MM.1S (cell line): ENCODE results near the gene HS3ST6.

Source experiments
- DNase-seq: peaks from one replicate; pipeline ENCODE4 v3.0.0-alpha.2; 2015
- H2AFZ ChIP-seq: fragments of 300-600 bp; sonication (generic); 2 replicates; pipeline ENCODE4 v1.6.0; 2016; ENCODE audit warnings: antibody characterized with exemption, low read length
- H3F3A ChIP-seq: fragments of 300-600 bp; sonication (generic); 2 replicates; pipeline ENCODE4 v1.6.1; 2016; ENCODE audit warnings: mild to moderate bottlenecking, antibody characterized with exemption, low read length, moderate library complexity, mixed read lengths; ENCODE audit not compliant: insufficient read depth
- H3K27ac ChIP-seq: fragments of 300-600 bp; sonication (generic); 2 replicates; pipeline ENCODE4 v1.5.1; 2016; ENCODE audit warnings: mild to moderate bottlenecking, low read length
- H3K27me3 ChIP-seq: fragments of 300-600 bp; sonication (generic); replicated peaks from 2 replicates; pipeline ENCODE4 v1.6.0; 2016; ENCODE audit warnings: low read length; ENCODE audit not compliant: insufficient read depth
- H3K36me3 ChIP-seq: fragments of 300-600 bp; sonication (generic); replicated peaks from 2 replicates; pipeline ENCODE4 v1.6.1; 2016; ENCODE audit warnings: mild to moderate bottlenecking, low read length, mixed read lengths; ENCODE audit not compliant: insufficient read depth
- H3K4me1 ChIP-seq: fragments of 300-600 bp; sonication (generic); 2 replicates; pipeline ENCODE4 v1.6.1; 2016; ENCODE audit warnings: low read length, mixed read lengths
- H3K4me2 ChIP-seq: fragments of 300-600 bp; sonication (generic); 2 replicates; pipeline ENCODE4 v1.6.0; 2016; ENCODE audit warnings: low read depth, low read length
- H3K4me3 ChIP-seq: fragments of 300-600 bp; sonication (generic); 2 replicates; pipeline ENCODE4 v1.5.1; 2016; ENCODE audit warnings: low read length, mixed read lengths
- H3K79me2 ChIP-seq: fragments of 300-600 bp; sonication (generic); 2 replicates; pipeline ENCODE4 v1.6.1; 2016; ENCODE audit warnings: mixed run types, low read length, mixed read lengths
- H3K9ac ChIP-seq: fragments of 300-600 bp; sonication (generic); 2 replicates; pipeline ENCODE4 v1.6.1; 2016; ENCODE audit warnings: low read length, mixed read lengths
- H3K9me2 ChIP-seq: fragments of 300-600 bp; sonication (generic); replicated peaks from 2 replicates; pipeline ENCODE4 v1.6.1; 2016; ENCODE audit warnings: mild to moderate bottlenecking, low read length, mixed read lengths; ENCODE audit not compliant: insufficient read depth
- H3K9me3 ChIP-seq: fragments of 300-600 bp; sonication (generic); replicated peaks from 2 replicates; pipeline ENCODE4 v1.6.1; 2016; ENCODE audit warnings: mild to moderate bottlenecking, low read length, mixed read lengths; ENCODE audit not compliant: insufficient read depth
- H4K20me1 ChIP-seq: fragments of 300-600 bp; sonication (generic); 2 replicates; pipeline ENCODE4 v1.6.1; 2016; ENCODE audit warnings: mild to moderate bottlenecking, low read length, moderate library complexity, mixed read lengths; ENCODE audit not compliant: insufficient read depth
- EZH2 ChIP-seq: fragments of 300-600 bp; sonication (generic); optimal IDR thresholded peaks from 2 replicates; pipeline ENCODE3; 2017; ENCODE audit warnings: low read depth, mild to moderate bottlenecking, antibody characterized with exemption, low read length, mixed read lengths
- EZH2phosphoT487 ChIP-seq: fragments of 300-600 bp; sonication (generic); IDR thresholded peaks from 2 replicates; pipeline ENCODE4 v1.6.1; 2018; ENCODE audit warnings: antibody characterized with exemption, low read length
- TF ChIP-seq, protein P1 (sequence below): fragments of 300-600 bp; sonication (generic); IDR thresholded peaks from 2 replicates; pipeline ENCODE4 v1.5.1; 2016; ENCODE audit warnings: antibody characterized with exemption, low read length, mixed read lengths

Gene HS3ST6

GRCh38 chr16:1942810-1943726 is 24.9 kb upstream of the HS3ST6 start, which contains the start of gene MSRB1:
Gene MSRB1 (minus strand): TSS chr16:1943199. CDS start chr16:1943156, 43 bp downstream.
- peak within 1 kb of the TSS; percentile 82 for H2AFZ ChIP-seq
- H4K20me1 ChIP-seq = no peaks in the 10 kb centered on the region
- no peaks in the 10 kb centered on the region for H3F3A ChIP-seq
- H3K27ac ChIP-seq = peak within 1 kb of the TSS; percentile 20; the same call in 1 of the 2 replicates
- H3K4me1 ChIP-seq = no peaks in the 10 kb centered on the region
- H3K9ac ChIP-seq = peak within 1 kb of the TSS; percentile 84
- H3K27me3 ChIP-seq = no peaks in the 10 kb centered on the region
- H3K4me3 ChIP-seq = peak within 1 kb of the TSS; percentile 99
- no peak for TF ChIP-seq EZH2phosphoT487
- TF ChIP-seq, protein P1, sequence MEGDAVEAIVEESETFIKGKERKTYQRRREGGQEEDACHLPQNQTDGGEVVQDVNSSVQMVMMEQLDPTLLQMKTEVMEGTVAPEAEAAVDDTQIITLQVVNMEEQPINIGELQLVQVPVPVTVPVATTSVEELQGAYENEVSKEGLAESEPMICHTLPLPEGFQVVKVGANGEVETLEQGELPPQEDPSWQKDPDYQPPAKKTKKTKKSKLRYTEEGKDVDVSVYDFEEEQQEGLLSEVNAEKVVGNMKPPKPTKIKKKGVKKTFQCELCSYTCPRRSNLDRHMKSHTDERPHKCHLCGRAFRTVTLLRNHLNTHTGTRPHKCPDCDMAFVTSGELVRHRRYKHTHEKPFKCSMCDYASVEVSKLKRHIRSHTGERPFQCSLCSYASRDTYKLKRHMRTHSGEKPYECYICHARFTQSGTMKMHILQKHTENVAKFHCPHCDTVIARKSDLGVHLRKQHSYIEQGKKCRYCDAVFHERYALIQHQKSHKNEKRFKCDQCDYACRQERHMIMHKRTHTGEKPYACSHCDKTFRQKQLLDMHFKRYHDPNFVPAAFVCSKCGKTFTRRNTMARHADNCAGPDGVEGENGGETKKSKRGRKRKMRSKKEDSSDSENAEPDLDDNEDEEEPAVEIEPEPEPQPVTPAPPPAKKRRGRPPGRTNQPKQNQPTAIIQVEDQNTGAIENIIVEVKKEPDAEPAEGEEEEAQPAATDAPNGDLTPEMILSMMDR = no peak
- TF ChIP-seq EZH2 = no peak
- peak; percentile 99 for DNase-seq
- H3K4me2 ChIP-seq = peak within 1 kb of the TSS; percentile 75
- peaks cover 3% of the 10 kb centered on the region; the same call in 1 of the 2 replicates for H3K36me3 ChIP-seq
- H3K9me3 ChIP-seq = no peaks in the 10 kb centered on the region
- peaks cover 4% of the 10 kb centered on the region for H3K79me2 ChIP-seq
- no peaks in the 10 kb centered on the region for H3K9me2 ChIP-seq

- Histone ChIP-seq H3K27ac (no peak overlapping the region), H3K4me1 (no peaks in the 10 kb centered on the region), H2AFZ (peak overlapping the region; percentile 82), H3K27me3 (no peaks in the 10 kb centered on the region), H3F3A (no peaks in the 10 kb centered on the region), H3K9me3 (no peaks in the 10 kb centered on the region), H3K36me3 (peaks cover 3% of the 10 kb centered on the region; the same call in 1 of the 2 replicates), H3K9ac (peak overlapping the region; percentile 84), H3K9me2 (no peaks in the 10 kb centered on the region), H3K4me2 (peak overlapping the region; percentile 75), H3K4me3 (peak overlapping the region; percentile 99), H4K20me1 (no peaks in the 10 kb centered on the region), H3K79me2 (peaks cover 4% of the 10 kb centered on the region)
- TF ChIP-seq EZH2 (no peak), EZH2phosphoT487 (no peak)
- TF ChIP-seq, protein P1 = no peak
- no peak for DNase-seq
These were observed 24.0 kb upstream of the HS3ST6 start for GRCh38 chr16:1942047-1942809.

DNA sequence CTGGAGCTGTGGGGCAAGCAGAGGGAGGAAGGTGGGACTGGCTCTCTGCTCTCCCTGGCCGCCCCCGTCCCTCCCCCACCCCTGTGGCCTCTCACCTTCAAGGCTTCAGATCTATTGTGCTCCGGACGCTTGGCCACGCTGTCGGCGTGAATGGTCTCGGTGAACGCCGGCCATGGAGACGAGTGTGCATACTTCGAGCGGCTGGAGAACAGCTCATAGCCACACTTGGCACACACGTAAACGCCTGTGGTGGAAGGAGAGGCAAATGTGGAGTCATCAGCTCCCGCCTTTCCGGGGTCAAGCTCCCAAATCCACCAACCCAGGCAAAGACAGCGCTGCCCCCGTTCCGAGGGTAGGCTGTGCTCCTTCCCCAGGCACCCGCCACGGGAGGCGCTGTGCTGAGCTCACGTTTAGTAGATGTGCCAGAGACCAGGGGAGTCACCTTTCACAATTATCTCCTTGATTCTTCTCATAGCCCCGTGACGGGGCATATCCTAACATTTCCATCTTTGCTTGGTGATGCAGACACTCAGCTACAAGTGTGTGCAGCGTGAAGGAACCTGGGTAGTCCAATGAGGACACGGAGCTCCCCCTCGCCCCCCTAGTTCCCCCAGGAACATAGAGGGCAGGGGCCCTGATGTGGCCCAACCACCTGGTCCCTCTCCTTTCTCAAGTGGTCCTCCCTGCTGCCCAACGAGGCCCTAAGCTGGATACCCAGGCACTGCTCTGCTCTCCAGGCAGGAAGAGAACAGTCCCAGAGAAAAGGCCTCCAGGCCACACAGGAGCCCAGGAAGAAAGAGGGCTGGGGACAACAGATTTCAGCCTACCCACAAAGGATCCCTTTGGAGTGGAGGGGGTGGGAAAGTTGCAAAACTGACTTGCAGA is 23.2 kb upstream of the HS3ST6 start:
- TF ChIP-seq, protein P1 = no peak
- TF ChIP-seq EZH2phosphoT487 = no peak
- no peak for TF ChIP-seq EZH2
- H3K9ac ChIP-seq = no peak overlapping the region; the same call in 1 of the 2 replicates
- peaks cover 4% of the 10 kb centered on the region for H3K79me2 ChIP-seq
- peak overlapping the region; percentile 75; the same call in 1 of the 2 replicates for H3K4me2 ChIP-seq
- no peaks in the 10 kb centered on the region for H3F3A ChIP-seq
- no peak overlapping the region for H3K27ac ChIP-seq
- H3K9me2 ChIP-seq = no peaks in the 10 kb centered on the region
- no peak overlapping the region for H2AFZ ChIP-seq
- H3K27me3 ChIP-seq = no peaks in the 10 kb centered on the region
- DNase-seq = no peak
- H3K9me3 ChIP-seq = no peaks in the 10 kb centered on the region
- H3K4me3 ChIP-seq = 0 out of 2 replicates have a peak overlapping the region, but pooled peaks have one; percentile 99
- peaks cover 3% of the 10 kb centered on the region; the same call in 1 of the 2 replicates for H3K36me3 ChIP-seq
- H3K4me1 ChIP-seq = no peaks in the 10 kb centered on the region
- no peaks in the 10 kb centered on the region for H4K20me1 ChIP-seq
